ENCODE data around the gene SNRNP40.

DNA sequence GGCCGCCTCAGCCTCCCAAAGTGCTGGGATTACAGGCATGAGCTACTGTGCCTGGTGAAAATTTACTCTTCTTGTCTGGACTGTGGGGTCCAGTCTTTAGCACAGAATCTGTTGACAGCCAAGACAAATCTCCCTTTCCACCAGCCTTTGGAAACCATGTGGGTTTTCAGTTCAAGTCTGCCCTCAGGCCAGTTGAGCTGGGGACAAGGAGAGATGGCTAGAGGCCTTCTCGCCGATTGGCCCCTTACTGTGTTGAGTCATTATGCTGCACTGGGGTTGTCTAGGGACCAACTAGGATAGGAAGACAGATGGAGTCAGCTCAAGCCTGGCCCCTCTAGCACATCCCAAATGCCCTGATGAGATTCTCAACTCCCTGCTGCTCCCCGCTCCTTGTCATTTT lies 48.3 kb downstream of the SNRNP40 start:
- TF ChIP-seq TAF1 (IDR thresholded peaks at IDR 0.05; ENCODE audit: low read depth, low read length), result no peak
- no peak for TF ChIP-seq POLR2AphosphoS5 (IDR thresholded peaks at IDR 0.05; ENCODE audit: low read depth, low read length)
- no peak for TF ChIP-seq SPI1 (IDR thresholded peaks at IDR 0.05; ENCODE audit: low read depth, low read length)
- TF ChIP-seq POLR2A (IDR thresholded peaks at IDR 0.05; ENCODE audit: low read depth, low read length), result no peak
- TF ChIP-seq PAX5 (IDR thresholded peaks at IDR 0.05; ENCODE audit: insufficient read depth, low read length, severe bottlenecking), result no peak
- no peak for TF ChIP-seq POU2F2 (IDR thresholded peaks at IDR 0.05; ENCODE audit: low read depth, low read length)
